Measurements from ENCODE around the gene FGD5. TPM values are rescaled to one million over a fixed set of nuclear protein-coding genes. Genes with fewer than 3 reads are reported as not detected.
"Not testable (repeated sequence)": the region's sequence is repeated elsewhere in the genome, so short reads cannot be mapped to it uniquely, and the experiment has no call there.

The FGD5 gene
- total RNA-seq, 1 donor from 2014 or later: 112 TPM

GRCh38 chr3:14805961-14806537, 12.7 kb upstream of the FGD5 start:
- H3K27ac ChIP-seq: no peak overlapping the region
- TF ChIP-seq CTCF (IDR thresholded peaks at IDR 0.05): no peak
- no peak overlapping the region for H3K4me3 ChIP-seq
- H3K36me3 ChIP-seq: no peaks in the 10 kb centered on the region
- H3K27me3 ChIP-seq: no peaks in the 10 kb centered on the region
- no peaks in the 10 kb centered on the region for H3K9me3 ChIP-seq
- intact Hi-C loops (cut with DNase I): no loop called here
- no peaks in the 10 kb centered on the region for H3K4me1 ChIP-seq
- no peak for DNase-seq (ENCODE audit: low spot score in 2 of 2)

GRCh38 chr3:14806641-14807263, 12.0 kb upstream of the FGD5 start:
- no peak for TF ChIP-seq CTCF (IDR thresholded peaks at IDR 0.05)
- Histone ChIP-seq H3K27me3 (no peaks in the 10 kb centered on the region), H3K27ac (no peak overlapping the region), H3K36me3 (no peaks in the 10 kb centered on the region), H3K4me3 (no peak overlapping the region), H3K4me1 (no peaks in the 10 kb centered on the region), H3K9me3 (no peaks in the 10 kb centered on the region)
- intact Hi-C loops (cut with DNase I): no loop called here
- no peak for DNase-seq (ENCODE audit: low spot score in 2 of 2)

GRCh38 chr3:14808025-14808424, 10.7 kb upstream of the FGD5 start:
- intact Hi-C loops (cut with DNase I): no loop called here

GRCh38 chr3:14808502-14809266, 10.1 kb upstream of the FGD5 start:
- no peak overlapping the region for H3K4me3 ChIP-seq
- no peaks in the 10 kb centered on the region for H3K36me3 ChIP-seq
- intact Hi-C loops (cut with DNase I): no loop called here
- DNase-seq (ENCODE audit: low spot score in 2 of 2): no peak
- no peaks in the 10 kb centered on the region for H3K27me3 ChIP-seq
- no peaks in the 10 kb centered on the region for H3K4me1 ChIP-seq
- TF ChIP-seq CTCF (IDR thresholded peaks at IDR 0.05): no peak
- H3K27ac ChIP-seq: no peak overlapping the region
- no peaks in the 10 kb centered on the region for H3K9me3 ChIP-seq

More at GRCh38 chr3:14808025-14808424, 10.7 kb upstream of the FGD5 start:
- Histone ChIP-seq H3K9me3 (no peaks in the 10 kb centered on the region), H3K4me3 (no peak overlapping the region), H3K4me1 (no peaks in the 10 kb centered on the region), H3K27me3 (no peaks in the 10 kb centered on the region), H3K27ac (no peak overlapping the region), H3K36me3 (no peaks in the 10 kb centered on the region)
- TF ChIP-seq CTCF (IDR thresholded peaks at IDR 0.05): no peak
- no peak for DNase-seq (ENCODE audit: low spot score in 2 of 2)

- H3K9me3 ChIP-seq; H3K27ac ChIP-seq; H3K4me1 ChIP-seq; H3K36me3 ChIP-seq; intact Hi-C loops (cut with DNase I); DNase-seq (ENCODE audit: low spot score in 2 of 2); H3K27me3 ChIP-seq: not testable (repeated sequence)
- H3K4me3 ChIP-seq: peak overlapping the region; percentile 44 to 67
Measured at GRCh38 chr3:14809611-14810010, 9.2 kb upstream of the FGD5 start.

Data from ascending aorta (tissue), 2 donors.